GM21515 (cell line): ENCODE data around the gene SIRT6.
"Not testable (repeated sequence)": the region's sequence is repeated elsewhere in the genome, so short reads cannot be mapped to it uniquely, and the experiment has no call there.

ENCODE experiments used
- ATAC-seq: cut with Tn5 transposase; IDR thresholded peaks from one replicate; pipeline ENCODE4 v1.9.1; 2021; ENCODE audit not compliant: unreplicated experiment

Gene SIRT6

DNA sequence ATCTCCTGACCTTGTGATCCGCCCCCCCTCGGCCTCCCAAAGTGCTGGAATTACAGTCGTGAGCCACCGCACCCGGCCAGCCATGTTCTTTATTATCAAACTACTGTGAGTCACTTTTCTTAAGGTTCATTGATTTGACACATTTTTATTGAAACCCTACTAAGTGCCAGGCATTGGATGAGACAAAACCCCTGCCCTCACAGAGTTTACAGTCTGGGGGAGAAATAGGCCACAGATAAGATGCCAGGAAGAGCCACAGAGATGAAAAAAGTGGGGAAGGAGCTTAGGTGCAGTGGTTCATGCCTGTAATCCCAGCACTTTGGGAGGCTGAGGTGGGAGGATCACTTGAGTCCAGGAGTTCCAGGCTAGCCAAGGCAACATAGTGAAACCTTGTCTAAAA is 43.9 kb downstream of the SIRT6 start:
- ATAC-seq = no peak

GRCh38 chr19:4136680-4137088 is 45.7 kb downstream of the SIRT6 start:
- no peak for ATAC-seq

DNA sequence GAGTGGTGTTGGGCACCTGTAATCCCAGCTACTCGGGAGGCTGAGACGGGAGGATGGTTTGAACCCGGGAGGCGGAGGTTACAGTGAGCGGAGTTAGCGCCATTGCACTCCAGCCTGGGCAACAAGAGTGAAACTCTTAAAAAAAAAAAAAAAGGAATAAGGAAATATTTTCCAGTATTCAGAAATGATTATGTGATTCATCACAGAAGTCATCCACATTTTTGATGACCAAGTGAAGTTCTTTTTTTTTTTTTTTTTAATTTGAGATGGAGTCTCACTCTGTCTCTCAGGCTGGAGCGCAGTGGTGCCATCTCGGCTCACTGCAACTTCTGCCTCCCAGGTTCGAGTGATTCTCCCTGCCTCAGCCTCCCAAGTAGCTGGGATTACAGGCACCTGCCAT is 47.0 kb downstream of the SIRT6 start:
- not testable (repeated sequence) for ATAC-seq

DNA sequence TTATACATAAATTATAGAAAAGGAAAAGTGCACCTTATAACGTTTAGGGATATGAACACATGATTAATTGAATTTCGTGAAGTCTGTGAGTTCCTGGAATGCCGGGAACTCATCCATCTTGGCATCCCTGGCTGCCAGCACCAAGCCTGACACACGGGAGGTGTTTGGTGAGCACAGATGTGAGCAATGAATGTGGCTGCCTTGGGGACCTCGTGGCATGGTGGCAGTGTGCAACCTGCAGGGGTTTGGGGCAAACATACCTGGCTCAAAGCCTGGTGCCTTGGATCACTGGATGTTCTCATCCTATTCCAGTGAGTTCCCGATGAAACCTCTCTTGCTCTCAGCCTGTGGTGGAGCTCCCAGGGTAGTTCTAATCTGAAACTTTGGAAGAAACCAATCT is 48.0 kb downstream of the SIRT6 start:
- no peak for ATAC-seq

- ATAC-seq = no peak
Measured at GRCh38 chr19:4130744-4131438, 51.5 kb downstream of the SIRT6 start.

DNA sequence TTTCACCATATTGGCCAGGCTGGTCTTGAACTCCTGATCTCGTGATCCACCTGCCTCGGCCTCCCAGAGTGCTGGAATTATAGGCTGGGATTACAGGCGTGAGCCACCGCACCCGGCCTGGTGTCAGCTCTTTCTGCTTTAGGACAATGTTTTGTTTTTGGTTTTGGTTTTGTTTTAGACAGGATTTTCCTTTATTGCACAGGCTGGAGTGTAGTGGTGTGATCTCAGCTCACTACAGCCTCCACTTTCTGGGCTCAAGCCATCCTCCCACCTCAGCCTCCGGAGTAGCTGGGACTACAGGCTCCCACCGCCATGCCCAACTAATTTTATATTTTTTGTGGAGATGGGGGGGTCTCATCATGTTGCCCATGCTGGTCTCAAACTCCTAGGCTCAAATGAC is 53.3 kb downstream of the SIRT6 start:
- ATAC-seq = not testable (repeated sequence)

GRCh38 chr19:4127322-4127721 is 55.0 kb downstream of the SIRT6 start:
- not testable (repeated sequence) for ATAC-seq

DNA sequence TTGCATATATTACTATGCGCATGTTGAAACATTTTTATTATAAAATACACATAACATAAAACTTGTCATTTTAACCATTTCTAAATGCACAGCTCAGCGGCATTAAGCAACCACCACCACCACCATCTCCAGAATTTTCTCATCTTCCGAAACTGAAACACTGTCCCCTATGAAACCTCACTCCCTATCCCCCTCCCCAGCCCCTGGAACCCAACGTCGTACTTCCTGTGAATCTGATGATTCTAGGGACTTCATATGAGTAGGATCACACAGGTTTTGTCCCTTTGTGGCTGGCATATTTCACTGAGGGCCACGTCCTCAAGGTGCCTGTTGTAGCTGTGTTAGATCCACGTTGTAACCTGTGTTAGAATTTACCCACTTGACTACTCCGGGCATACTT is 57.7 kb downstream of the SIRT6 start:
- no peak for ATAC-seq
